ENCODE data around the gene ZBTB17. TPM values are rescaled to one million over a fixed set of nuclear protein-coding genes. Genes with fewer than 3 reads are reported as not detected.

Gene ZBTB17
- total and polyA plus RNA-seq, 2 of the 4 experiments (the other 2 are of a cell fraction): 26.3 to 58.2 TPM

DNA sequence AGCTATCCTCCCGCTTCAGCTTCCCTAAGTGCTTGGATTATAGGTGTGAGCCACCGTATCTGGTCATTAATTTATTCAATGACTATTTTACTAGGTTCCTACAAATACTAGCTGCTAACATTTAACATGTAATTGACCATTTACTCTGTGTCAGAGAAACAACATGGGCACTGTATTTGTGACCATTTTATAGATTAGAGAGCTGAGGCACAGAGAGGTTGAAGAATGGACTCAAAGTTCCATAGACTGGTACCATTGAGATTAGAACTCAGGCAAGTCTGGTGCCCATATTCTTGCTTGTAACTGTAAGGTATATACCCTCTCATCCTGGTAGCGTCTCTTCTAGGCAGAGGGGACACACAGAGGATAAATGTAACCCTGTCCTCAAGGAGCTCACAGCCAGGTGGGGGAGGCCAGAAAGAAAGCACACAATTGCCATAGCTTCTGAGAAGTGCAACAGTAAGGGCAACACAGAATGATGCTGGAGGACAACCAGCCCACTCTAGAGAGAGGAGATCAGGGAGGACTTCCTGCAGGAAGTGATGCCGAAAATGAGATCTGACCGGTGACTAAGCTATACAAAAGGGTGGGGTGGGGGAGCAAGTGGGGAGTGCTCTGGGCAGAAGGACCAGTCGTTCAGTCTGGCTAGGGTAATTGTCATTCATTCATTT lies 31.9 kb upstream of the ZBTB17 start:
- no peak overlapping the region for H3K9ac ChIP-seq (ENCODE audit: low read depth, low read length)
- in situ Hi-C loops (cut with MboI; ENCODE audit: low sequenced_read_pairs): no loop called here
- no peak overlapping the region for H3K4me2 ChIP-seq (ENCODE audit: low read depth, low read length)
- TF ChIP-seq MAZ (IDR thresholded peaks at IDR 0.05; ENCODE audit: borderline replicate concordance, low read depth, low read length): no peak
- no peak for TF ChIP-seq MAFK (IDR thresholded peaks at IDR 0.05; ENCODE audit: low read depth, low read length)
- no peak for TF ChIP-seq FOS (IDR thresholded peaks at IDR 0.05; ENCODE audit: low read depth, low read length)
- TF ChIP-seq, protein P1, sequence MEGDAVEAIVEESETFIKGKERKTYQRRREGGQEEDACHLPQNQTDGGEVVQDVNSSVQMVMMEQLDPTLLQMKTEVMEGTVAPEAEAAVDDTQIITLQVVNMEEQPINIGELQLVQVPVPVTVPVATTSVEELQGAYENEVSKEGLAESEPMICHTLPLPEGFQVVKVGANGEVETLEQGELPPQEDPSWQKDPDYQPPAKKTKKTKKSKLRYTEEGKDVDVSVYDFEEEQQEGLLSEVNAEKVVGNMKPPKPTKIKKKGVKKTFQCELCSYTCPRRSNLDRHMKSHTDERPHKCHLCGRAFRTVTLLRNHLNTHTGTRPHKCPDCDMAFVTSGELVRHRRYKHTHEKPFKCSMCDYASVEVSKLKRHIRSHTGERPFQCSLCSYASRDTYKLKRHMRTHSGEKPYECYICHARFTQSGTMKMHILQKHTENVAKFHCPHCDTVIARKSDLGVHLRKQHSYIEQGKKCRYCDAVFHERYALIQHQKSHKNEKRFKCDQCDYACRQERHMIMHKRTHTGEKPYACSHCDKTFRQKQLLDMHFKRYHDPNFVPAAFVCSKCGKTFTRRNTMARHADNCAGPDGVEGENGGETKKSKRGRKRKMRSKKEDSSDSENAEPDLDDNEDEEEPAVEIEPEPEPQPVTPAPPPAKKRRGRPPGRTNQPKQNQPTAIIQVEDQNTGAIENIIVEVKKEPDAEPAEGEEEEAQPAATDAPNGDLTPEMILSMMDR (conservative IDR thresholded peaks at IDR 0.05; ENCODE audit: low read depth, low read length): no peak
- no peak for TF ChIP-seq RAD21 (IDR thresholded peaks at IDR 0.05; ENCODE audit: low read length)
- TF ChIP-seq, protein P2, sequence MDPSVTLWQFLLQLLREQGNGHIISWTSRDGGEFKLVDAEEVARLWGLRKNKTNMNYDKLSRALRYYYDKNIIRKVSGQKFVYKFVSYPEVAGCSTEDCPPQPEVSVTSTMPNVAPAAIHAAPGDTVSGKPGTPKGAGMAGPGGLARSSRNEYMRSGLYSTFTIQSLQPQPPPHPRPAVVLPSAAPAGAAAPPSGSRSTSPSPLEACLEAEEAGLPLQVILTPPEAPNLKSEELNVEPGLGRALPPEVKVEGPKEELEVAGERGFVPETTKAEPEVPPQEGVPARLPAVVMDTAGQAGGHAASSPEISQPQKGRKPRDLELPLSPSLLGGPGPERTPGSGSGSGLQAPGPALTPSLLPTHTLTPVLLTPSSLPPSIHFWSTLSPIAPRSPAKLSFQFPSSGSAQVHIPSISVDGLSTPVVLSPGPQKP (IDR thresholded peaks at IDR 0.05; ENCODE audit: borderline replicate concordance, low read depth, low read length): no peak
- no peak overlapping the region for H3K27ac ChIP-seq (ENCODE audit: insufficient read depth, low read length)
- no peak overlapping the region for H3K23ac ChIP-seq (ENCODE audit: low read depth, low read length)
- WGBS, 2 experiments (ENCODE audit: extremely low coverage in 2 of 2, insufficient read length in 1 of 2): no CpG with 5 or more reads among the region's 6 CpGs
- intact Hi-C loops (cut with micrococcal nuclease): loop anchor here (2.0 to 5.0 kb wide), 2 partner anchors 25 to 216 kb away; no protein-coding TSS in a partner anchor
- no peak overlapping the region for H2AFZ ChIP-seq (replicated peaks; ENCODE audit: low read length, poor library complexity)
- H2BK5ac ChIP-seq (ENCODE audit: low read depth, low read length, poor library complexity, severe bottlenecking): no peak overlapping the region
- H3K4me1 ChIP-seq (ENCODE audit: control insufficient read depth, insufficient read depth, low read length): 0 out of 2 replicates have a peak, but pooled peaks cover 2% of the 10 kb centered on the region
- no peaks in the 10 kb centered on the region for H3K9me3 ChIP-seq (ENCODE audit: control insufficient read depth, insufficient read depth, low read length)
- H2BK20ac ChIP-seq (ENCODE audit: low read depth, low read length): no peak overlapping the region
- dilution Hi-C loops (cut with HindIII; ENCODE audit: low sequenced_read_pairs, unreplicated experiment): no loop called here
- CTCF ChIA-PET: interaction anchor here (0.6 to 1.5 kb wide), 4 partner anchors 13 to 192 kb away, joined by 3 to 7 read pairs (median 4); no protein-coding TSS in a partner anchor
- H3K18ac ChIP-seq (ENCODE audit: low read depth, low read length): no peak overlapping the region
- H4K8ac ChIP-seq (ENCODE audit: low read depth in 2 of 2, low read length in 2 of 2): no peak overlapping the region
- H3K9me1 ChIP-seq (ENCODE audit: insufficient read depth, low read length): no peaks in the 10 kb centered on the region; the same call in 1 of the 2 replicates
- H3K79me1 ChIP-seq (ENCODE audit: low read depth in 1 of 2, low read length in 2 of 2): no peaks in the 10 kb centered on the region
- no peak overlapping the region for H3K14ac ChIP-seq (replicated peaks; ENCODE audit: low read depth, low read length)
- H3K4ac ChIP-seq (ENCODE audit: low read depth, low read length): no peak overlapping the region; the same call in 1 of the 2 replicates
- H4K5ac ChIP-seq (ENCODE audit: low read depth, low read length): no peak overlapping the region
- no peaks in the 10 kb centered on the region for H3K36me3 ChIP-seq (ENCODE audit: control insufficient read depth, insufficient read depth, low read length)
- POLR2A ChIA-PET (ENCODE audit: unreplicated experiment): no interaction called here
- H3K4me3 ChIP-seq (ENCODE audit: insufficient read depth, low read depth, low read length): no peak overlapping the region
- DNase-seq: no peak
- H3K27me3 ChIP-seq (ENCODE audit: control insufficient read depth, insufficient read depth, low read length): peaks cover 2% of the 10 kb centered on the region; the same call in 1 of the 2 replicates
- ATAC-seq (ENCODE audit: low read depth): no peak
- H3K56ac ChIP-seq (ENCODE audit: extremely low read depth, insufficient read depth, low read length): no peak overlapping the region
- no peak overlapping the region for H2AK9ac ChIP-seq (replicated peaks; ENCODE audit: low read depth, low read length, poor library complexity)
- H2BK15ac ChIP-seq (ENCODE audit: low read depth, low read length): no peak overlapping the region
- no peak overlapping the region for H2BK120ac ChIP-seq (ENCODE audit: low read depth, low read length)
- no TSS peak for BruUV-seq (replicated peaks)
- no peak overlapping the region for H2AK5ac ChIP-seq (ENCODE audit: low read depth, low read length)
- H4K91ac ChIP-seq (ENCODE audit: insufficient read depth, low read depth, low read length): no peak overlapping the region; the same call in 1 of the 2 replicates
- H4K20me1 ChIP-seq (ENCODE audit: insufficient read depth, low read length): 0 out of 2 replicates have a peak, but pooled peaks cover 4% of the 10 kb centered on the region
